DOHH2 (cell line): Measurements from ENCODE around the gene ARHGEF4.

Experiments used
- EZH2phosphoT487 ChIP-seq: fragments of 200-600 bp; sonication (generic); IDR thresholded peaks from 2 replicates; pipeline ENCODE4 v1.6.1; 2017; ENCODE audit warnings: borderline replicate concordance, mild to moderate bottlenecking, antibody characterized with exemption, low read length, moderate library complexity, mixed read lengths
- TF ChIP-seq, protein P1 (sequence below): fragments of 200-600 bp; sonication (generic); IDR thresholded peaks from one replicate; pipeline ENCODE4 v1.5.1; 2014; ENCODE audit warnings: antibody characterized with exemption, mild to moderate bottlenecking, low read depth, low read length; ENCODE audit not compliant: poor library complexity, severe bottlenecking

DNA sequence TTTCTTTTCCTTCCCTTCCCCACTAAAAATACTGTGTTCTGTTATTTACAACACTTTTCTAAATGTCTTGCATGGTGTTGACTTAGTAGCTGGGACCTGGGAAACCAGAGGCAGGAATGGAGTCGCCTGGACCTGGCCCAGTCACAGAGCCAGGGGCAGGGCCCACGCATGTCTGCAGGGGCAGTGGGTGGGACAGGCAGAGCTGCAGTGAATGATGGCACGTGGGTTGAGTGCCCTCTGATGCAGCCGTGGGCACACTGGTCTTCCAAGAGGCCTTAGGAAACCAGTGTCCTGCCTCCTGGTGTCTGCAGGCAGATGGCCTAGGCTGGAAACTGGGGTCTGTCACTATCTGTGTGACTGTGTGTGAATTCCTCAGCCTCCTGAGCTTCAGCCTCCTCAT is 46.8 kb downstream of the ARHGEF4 start:
- TF ChIP-seq, protein P1, sequence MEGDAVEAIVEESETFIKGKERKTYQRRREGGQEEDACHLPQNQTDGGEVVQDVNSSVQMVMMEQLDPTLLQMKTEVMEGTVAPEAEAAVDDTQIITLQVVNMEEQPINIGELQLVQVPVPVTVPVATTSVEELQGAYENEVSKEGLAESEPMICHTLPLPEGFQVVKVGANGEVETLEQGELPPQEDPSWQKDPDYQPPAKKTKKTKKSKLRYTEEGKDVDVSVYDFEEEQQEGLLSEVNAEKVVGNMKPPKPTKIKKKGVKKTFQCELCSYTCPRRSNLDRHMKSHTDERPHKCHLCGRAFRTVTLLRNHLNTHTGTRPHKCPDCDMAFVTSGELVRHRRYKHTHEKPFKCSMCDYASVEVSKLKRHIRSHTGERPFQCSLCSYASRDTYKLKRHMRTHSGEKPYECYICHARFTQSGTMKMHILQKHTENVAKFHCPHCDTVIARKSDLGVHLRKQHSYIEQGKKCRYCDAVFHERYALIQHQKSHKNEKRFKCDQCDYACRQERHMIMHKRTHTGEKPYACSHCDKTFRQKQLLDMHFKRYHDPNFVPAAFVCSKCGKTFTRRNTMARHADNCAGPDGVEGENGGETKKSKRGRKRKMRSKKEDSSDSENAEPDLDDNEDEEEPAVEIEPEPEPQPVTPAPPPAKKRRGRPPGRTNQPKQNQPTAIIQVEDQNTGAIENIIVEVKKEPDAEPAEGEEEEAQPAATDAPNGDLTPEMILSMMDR, result no peak
- no peak for TF ChIP-seq EZH2phosphoT487
